Activated T-cell treated with anti-CD3 and anti-CD28 coated beads, Interleukin-2, amount 50 U/mL, for 48 hours (primary cell): ENCODE results near the gene KRT6A.
"Not testable (repeated sequence)": the region's sequence is repeated elsewhere in the genome, so short reads cannot be mapped to it uniquely, and the experiment has no call there.

Experiments used
- DNase-seq, 2 experiments: peaks; one replicate each; pipeline ENCODE4 v3.0.0-alpha.2; 2020

KRT6A gene

DNA sequence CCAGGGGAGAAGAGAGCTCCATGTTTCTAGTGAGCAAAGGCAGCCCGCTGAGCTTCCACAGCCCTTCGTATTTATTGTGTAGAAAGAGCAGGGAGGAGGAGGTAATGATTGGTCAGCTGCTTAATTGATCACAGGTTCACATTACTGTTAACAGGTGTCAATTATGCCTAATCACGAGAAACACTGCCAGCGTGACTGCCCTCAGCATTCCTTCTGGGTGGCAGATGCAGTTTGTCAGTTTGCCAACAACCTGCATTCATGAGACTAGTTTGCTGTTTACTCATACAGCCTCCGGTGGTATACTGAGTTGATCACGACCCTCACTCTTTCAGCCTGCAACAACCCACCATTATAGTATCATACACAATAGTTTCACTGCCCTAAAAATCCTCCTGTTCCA, 7.5 kb upstream of the KRT6A start:
- DNase-seq = not testable (repeated sequence)

DNA sequence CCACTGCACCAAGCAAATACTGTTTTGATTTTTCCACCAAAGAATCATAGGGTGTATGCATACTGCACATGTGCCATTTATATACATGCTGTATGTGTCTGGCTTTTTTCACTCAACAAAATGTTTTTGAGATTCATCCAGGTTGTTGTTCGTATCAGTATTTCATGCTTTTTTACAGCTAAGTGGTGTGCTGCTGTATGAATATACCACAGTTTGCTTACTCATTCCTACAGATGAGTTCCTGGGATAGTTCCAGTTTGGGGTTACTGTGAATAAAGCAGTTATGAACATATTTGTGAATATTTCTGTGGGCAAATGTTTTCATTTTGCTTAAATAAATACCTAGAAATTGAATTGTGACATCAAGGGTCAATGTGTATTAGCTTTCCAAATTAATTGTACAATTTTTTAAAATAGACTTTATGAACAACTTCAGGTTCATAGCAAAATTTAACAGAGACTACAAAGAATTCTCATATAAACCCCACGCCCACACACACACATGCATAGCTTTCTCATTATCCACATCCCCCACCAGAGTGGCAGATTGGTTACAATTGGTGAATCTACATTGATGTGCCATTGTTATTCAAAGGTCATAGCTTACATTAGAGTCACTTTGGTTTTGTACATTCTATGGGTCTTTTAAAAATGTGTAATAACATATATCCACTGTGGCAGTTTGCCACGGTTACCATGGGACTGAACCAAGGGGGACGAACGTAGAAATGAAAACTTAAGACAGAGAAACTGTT, 6.9 kb upstream of the KRT6A start:
- no peak for DNase-seq

DNA sequence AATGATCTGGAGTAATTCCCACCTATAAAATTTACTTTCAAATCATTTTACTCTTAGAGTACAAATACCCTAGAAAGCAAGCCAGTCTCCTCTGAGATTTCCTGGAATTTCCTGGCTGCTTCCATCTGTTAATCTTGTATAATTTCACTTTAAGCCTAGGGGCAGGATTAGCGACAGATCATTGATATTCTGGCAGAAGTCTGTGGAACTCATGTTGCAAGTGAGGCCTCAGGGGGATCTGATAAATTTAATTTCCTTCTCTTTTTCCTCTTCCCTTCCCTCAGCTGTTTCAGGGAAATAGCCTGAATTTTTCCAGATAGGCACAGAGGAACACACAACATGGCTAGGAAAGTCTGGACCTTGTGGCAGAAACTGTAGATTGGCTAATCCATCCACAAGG, 5.9 kb upstream of the KRT6A start:
- no peak for DNase-seq

DNA sequence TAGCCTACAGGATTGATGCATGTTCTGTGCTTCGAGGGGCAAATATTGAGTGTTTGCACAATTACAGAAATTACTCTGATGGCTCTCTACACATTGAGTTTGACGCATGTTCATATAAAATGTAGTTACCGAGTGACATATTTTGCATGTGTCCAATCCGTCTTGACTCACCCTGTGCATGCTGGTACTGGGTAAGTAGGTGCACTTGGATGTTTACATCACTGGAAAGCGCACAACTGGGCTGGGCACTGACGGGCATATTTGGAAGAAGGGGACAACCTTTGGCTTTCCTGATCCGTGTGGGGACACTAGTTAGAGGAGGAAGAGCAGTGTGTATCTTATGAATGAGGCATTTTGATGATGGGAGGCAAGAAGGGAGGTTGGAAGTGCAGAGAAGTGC, 4.9 kb upstream of the KRT6A start:
- no peak for DNase-seq

DNA sequence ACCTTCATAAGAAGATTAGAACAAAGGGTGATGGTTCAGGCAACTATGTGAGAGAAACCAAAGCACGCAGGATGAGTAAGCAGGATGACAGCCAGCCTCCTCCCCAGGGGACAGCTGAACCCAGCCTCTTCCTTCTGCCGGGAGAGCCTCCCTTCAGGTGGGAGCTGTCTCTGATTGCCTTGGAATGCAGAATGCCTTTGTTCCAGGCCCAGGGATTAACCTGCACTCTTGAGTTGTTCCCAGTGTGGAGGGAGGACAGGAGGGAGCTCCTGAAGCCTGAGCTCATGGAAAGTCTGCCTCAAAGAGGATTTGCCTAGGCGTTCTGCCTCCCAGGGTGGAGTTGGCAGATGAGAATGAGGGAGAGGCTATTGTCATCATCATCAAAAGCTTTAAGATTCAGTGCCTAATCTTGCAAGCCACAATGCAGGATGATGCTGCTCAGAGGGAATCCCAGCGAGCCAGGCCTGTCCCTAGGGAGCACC, 3.6 kb upstream of the KRT6A start:
- no peak for DNase-seq

DNA sequence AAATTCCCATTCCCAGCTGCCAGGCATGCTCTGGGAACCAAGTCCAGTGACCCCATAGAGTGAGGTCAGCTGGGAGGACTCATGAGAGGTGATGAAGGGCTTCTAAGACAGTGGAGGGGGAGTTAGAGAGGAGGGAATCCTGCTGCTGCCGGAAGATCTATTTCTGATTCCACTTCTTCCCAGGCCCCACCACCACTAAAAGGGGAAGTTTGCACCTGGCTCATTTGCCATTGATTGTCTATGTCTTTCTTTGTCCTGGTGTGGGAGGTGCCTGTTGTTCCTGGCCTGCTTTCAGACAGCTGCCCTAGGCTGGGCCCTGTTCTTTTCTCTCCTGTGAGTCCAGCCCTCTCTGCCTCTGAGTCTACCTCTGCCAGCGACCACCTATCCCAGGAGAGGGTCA, 3.0 kb upstream of the KRT6A start:
- DNase-seq = no peak

DNA sequence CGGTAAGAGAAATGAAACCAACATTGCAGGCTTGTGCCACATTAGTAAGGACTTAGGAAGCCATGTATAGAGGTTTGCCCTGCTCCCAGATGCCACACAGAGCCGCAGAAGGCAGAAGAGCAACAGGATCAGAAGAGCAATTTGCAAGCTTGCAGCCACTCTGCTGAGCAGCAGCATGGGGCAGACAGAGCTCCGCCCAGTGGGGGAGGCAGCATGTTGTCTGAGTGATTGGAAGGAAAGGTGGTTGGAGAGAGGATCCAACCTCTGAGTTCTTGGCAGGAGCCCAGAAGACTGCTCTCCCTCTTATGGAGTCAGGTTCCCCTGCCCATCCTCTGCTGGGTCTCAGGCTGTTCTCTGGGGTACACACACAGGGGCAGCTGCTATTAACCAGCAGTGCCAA, 2.3 kb upstream of the KRT6A start:
- DNase-seq = no peak

DNA sequence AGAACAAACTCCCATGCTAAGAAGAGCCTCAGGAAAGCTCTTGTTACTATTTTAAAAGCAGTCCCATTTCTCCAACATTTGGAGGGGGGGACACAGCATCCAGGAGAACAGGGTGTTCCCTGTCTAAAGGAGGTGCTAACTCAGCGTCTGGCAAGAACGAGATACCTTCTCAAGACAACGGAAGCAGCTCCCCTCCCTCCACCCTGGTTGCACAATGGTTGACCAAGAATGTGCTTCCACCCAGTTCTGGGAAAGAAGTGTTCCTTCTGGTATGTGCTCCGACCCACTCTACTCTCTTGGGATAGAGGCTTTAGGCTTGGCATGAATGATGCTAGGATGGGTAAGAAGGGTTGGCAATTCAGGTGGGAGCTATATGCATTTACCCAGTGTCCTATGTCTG, 1.5 kb upstream of the KRT6A start:
- no peak for DNase-seq

DNA sequence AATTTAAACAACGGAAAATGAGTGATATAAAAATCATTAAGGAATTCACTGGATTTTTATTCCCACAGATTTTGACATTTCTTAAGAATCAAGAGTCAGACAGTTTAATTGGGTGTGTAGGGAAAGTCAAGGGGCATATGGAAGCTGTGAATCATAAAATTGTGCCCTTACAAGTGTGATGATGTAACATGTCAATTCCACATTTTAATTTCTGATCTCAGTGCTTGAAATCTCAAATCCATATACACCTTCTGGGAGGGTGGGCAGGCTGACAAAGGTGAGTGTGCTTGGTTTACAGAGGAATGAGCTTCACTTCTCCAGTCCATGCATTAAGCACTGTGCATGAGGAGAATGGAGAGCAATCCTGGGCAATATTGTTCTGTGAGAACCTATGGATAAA, 1.0 kb upstream of the KRT6A start:
- no peak for DNase-seq

DNA sequence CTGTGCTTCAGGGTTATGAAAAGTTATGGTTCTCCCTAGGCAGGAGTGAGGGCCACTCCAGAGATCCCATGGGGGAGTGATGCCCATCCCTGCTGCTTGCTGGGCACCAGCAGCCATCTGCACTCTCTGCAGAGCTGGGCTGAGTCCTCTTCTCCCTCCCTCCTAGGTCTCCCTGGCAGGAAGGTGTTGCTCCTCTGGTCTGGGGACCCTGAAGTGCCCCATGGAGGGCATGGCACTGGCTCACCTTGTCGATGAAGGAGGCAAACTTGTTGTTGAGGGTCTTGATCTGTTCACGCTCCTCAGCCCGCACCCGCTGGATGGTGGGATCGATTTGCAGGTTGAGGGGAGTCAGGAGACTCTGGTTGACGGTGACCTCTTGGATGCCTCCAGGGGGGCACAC, 652 bp downstream of the KRT6A start:
- not testable (repeated sequence) for DNase-seq

DNA sequence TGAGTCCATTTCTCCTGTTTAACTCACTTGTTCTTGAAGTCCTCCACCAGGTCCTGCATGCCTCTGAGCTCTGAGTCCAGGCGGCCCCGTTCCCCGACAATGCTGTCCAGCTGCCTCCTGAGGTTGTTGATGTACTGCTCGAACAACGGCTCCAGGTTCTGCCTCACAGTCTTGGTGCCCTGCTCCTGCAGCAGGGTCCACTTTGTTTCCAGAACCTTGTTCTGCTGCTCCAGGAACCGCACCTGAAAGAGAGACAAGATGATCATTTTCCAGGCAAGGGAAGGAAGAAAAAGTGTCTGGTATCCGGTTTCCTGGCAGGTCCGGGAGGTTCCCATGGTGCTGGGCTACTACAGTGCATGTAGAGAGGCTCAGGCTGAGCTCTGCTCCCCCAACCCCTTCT, 1.6 kb downstream of the KRT6A start:
- DNase-seq = not testable (repeated sequence)

DNA sequence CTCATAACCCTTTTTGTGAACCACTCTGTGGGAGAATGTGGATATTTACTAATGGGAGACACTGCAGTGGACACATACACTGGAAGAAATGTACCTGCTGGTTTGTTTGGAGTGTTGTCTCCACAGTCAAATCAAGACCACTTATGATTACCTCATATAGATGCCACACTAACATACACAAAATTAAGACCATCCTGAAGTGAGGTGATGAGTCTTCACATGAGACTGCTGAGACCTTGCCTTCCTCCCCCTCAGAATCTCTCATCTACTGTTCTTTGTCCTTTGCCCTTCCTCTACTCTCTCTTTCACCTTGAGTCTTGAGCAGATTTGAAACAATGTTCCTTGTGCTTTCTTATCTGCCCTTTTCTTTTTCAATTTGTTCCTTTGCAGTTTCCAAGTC, 4.3 kb downstream of the KRT6A start:
- DNase-seq = no peak

DNA sequence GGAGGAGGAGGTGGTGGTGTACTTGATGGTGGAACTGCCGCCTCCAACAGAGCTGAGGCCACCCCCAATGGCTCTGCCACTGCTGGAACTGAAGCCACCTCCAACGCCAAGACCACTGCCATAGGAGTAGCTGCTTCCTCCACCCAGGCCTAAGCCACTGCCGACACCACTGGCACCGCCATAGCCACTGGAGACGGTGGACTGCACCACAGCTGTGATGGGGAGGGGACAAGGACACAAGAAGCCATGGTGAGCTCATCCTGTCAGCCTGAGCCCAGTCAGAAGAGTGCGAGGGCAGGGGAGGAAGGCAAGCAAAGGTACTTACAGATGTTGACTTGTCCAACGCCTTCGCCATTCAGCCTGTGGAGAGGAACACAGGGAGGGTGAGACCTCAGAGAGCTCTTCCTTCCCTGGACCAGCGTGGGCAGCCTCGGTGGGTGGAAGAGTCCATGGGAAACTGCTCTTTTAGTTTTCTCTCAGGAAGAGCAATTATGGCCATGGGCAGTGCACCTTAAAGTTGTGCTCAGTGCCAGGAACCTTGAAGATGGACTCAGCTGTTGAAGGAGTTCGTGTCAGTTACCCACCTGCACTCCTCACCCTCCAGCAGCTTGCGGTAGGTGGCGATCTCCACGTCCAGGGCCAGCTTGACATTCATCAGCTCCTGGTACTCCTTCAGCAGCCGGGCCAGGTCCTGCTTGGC, 5.2 kb downstream of the KRT6A start:
- not testable (repeated sequence) for DNase-seq

DNA sequence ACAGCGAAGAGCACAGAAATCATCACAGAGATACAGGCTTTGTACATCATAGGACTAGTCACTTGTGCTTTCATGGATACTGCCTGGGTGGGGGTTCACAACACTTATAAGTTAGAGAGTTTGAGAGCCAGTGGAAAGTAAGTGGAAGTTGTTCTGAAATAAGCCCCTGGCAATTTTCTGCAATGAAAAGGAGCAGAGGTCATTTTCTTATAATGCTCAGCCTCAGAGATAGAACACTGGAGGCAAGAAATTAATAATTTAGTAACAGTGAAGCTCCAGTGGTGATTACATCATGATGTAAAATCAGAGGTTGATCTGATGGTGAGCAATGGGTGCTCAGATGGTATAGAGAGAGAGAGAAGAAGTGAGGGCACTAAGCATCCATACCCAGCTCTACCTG, 5.8 kb downstream of the KRT6A start:
- no peak for DNase-seq

DNA sequence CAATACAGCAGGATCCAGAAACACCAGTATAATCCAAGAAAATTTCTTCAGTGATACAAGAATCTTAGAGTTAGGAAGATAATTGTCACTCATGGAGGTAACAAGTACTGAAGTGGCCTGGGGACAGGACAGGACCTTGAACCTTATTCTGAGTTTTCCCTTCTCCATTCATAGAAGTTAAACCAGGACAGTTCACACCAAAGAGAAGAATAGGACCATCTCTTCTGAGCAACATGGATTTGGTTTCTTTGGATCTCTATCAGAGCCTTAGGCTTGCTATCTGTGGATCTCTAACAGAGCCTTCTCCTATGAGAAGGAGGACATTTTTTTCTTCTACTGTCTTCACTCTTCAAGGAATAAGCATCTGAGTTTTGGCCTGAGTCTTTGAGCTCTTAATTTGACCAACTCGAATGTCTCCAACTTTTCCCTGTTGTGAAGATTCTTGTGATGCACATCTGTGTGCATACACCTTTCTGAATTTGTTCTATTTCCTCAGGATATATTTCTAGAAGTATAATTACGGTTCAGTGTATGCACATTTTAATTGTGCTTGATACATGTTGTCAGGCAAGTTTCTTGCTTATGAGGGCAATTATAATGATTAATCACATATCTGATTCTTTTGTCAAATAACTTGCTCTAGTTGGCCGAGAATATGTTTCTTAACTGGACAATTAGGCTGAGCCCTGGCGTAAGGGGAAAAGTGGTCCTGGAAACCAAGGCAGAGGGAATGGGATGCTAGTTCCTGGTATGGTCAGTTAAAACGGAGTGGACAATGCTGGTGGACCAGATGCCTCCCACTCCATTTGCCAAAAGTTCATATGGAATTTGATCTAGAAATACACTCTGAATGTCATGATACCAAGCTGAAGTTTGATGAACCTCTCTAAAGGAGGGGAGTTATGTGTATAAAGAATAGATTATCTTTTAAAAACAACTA, 6.6 kb downstream of the KRT6A start:
- DNase-seq = no peak

DNA sequence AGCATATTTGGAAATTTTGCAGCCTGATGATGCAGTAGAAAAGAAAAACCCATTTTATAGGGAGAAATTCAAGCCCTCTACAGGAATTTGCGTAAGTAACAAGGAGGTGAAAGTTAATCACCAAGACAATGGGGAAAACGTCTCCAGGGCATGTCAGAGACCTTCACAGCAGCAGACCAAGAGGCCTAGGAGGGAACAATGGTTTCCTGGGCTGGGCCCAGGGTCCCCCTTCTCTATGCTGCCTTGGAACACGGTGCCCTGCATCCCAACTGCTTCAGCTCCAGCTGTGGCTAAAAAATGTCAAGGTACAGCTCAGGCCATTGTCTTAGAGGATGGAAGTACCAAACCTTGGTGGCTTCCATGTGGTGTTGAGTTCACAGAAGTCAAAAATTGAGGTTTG, 13.0 kb downstream of the KRT6A start:
- DNase-seq = no peak

DNA sequence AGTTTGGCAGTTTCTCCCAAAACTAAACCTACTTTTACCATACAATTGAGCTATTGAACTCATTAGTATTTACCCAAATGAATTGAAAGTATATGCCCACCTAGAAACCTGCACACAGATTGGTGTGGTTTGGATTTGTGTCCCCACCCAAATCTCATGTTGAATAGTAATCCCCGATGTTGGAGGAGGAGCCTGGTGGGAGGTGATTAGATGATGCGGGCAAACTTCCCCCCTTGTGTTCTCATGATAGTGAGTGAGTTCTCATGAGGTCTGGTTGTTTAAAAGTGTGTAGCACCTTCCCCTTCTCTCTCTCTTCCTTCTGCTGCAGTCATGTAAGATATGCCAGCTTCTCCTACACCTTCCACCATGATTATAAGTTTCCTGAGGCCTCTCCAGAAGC, 15.4 kb downstream of the KRT6A start:
- DNase-seq = no peak

DNA sequence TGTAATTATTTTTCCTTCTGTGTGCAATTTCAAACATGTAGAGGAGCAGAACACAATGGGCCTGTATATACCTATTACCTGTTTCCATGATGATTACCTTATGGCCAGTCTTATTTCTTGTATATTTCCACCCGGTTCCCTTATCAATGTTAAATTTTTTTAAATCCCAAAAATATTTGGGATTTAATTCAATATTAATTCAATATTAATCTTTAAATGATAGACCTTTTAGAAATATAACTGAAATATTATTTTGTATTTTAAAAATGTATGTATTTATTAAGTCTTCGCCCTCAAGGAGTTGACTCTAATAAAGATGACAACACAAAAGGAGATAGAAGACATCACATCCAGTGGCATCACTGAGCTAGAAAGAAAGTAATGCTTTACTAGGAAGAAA, 18.8 kb downstream of the KRT6A start:
- DNase-seq = no peak

DNA sequence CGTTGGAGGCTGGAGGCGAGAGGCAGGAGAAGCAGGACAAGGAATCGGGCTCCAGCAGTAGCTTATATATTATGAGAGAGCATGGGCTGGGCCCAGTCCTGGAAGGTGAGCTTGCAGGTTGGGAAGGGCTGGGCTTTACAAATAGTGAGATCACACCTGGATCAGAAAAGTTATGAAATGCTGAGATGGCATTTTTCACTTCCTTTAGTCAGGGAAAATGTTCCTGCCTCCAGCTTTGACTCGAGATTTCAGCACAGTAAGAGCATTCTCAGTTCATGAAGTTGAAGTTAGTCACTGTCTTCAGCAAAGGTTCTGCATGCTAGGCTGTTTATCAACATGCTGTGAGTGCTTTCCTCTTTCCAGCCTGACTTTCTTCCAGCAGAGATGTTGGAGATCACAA, 19.3 kb downstream of the KRT6A start, which contains the start of gene KRT6C:
TSS of gene KRT6C (minus strand) at position 38 of the 400 bp plus-strand sequence. CDS start 68 bp downstream, outside the sequence.
- no peak for DNase-seq

DNA sequence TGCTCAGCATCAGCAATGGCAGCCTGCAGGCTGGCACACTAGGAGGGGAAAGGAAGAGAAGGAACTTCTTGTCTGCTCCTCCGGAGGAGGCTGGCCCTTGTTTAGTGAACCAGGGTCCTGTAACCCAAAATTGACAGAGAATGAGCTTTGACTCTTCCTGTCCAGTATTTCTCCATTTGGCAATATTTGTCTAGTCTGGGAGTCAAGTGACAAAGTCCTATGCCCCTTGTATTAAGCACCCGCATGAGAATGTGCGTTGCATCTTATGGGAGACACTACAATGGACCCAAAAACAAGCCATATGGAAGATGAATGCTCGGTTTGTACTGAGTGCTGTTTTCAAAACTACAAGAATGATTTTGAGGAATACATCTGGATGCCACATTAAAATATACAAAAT, 23.2 kb downstream of the KRT6A start:
- no peak for DNase-seq

DNA sequence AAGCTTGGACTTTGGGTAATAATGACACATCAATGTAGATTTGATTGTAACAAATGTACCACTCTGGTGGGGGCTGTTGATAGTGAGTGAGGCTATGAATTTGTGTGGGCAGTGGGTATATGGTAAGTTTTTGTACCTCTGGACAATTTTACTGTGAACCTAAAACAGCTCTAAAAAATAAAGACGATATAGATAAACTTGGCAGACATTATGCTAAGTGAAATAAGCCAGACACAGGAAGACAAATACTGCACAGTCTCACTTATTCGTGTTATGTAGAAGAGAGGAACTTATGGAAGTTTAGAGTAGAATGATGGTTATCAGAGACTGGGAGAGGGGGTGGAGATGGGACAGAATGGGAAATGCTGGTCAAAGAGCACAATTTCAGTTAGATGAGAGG, 28.2 kb downstream of the KRT6A start:
- DNase-seq = no peak

DNA sequence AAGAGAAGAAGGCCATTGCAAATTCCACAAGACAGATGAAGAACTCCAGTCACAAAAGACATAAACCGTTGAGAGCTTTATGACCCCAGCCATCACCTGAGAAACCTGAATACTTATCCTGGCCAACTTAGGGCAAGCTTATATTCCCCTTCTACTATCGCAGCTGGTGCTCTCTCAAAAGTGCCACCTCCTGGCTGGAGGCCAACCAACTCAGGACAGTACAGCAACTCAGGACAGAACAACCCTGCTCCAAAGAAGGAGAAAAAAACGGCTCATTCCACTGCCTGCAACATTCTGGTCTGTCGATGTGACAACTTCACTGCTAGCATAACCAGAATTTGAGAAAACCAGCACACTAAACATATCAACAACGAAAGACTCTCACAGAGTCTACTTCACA, 31.4 kb downstream of the KRT6A start:
- DNase-seq = no peak

DNA sequence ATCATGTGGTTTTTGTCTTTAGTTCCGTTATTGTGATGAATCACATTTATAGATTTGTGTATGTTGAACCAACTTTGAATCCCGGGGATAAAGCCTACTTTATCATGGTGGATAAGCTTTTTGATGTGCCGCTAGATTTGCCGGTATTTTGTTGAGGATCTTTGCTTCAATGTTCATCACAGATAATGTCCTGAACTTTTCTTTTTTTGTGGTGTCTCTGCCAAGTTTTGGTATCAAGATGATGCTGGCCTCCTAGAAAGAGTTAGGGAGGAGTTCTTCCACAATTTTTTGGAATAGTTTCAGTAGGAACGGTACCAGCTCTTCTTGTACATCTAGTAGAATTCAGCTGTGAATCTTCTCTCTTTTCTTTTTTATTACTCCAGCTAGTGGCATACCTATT, 34.2 kb downstream of the KRT6A start:
- DNase-seq = no peak
